ENCODE data around the gene RXRA.

DNA sequence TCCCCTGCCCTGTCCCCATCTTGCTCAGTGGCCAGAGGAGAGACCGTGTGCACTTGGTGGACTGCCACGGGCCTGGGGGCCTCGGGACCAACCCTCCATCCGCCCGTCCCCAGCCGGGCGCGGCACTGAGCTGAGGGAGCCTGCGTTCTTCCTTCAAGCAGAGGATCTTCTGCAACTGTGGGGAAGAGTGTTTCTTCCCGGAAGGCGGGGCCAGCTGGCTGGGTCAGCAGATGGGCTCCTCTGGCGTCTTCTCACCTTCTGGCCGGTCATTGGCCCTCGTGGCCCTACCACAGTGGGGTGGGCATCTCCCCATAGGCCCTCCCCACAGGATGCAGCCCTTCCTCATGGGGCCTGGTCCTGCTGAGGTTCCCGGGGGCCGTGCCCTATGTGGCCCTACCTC lies 17.4 kb downstream of the RXRA start:
- TF ChIP-seq, protein P1, sequence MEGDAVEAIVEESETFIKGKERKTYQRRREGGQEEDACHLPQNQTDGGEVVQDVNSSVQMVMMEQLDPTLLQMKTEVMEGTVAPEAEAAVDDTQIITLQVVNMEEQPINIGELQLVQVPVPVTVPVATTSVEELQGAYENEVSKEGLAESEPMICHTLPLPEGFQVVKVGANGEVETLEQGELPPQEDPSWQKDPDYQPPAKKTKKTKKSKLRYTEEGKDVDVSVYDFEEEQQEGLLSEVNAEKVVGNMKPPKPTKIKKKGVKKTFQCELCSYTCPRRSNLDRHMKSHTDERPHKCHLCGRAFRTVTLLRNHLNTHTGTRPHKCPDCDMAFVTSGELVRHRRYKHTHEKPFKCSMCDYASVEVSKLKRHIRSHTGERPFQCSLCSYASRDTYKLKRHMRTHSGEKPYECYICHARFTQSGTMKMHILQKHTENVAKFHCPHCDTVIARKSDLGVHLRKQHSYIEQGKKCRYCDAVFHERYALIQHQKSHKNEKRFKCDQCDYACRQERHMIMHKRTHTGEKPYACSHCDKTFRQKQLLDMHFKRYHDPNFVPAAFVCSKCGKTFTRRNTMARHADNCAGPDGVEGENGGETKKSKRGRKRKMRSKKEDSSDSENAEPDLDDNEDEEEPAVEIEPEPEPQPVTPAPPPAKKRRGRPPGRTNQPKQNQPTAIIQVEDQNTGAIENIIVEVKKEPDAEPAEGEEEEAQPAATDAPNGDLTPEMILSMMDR (IDR thresholded peaks at IDR 0.05; ENCODE audit: poor library complexity, severe bottlenecking), result no peak
- TF ChIP-seq TAF1 (IDR thresholded peaks at IDR 0.05; ENCODE audit: low read depth) (no peak), MXI1 (conservative IDR thresholded peaks at IDR 0.05; ENCODE audit: poor library complexity, severe bottlenecking) (no peak), EP300 (conservative IDR thresholded peaks at IDR 0.05; ENCODE audit: poor library complexity, severe bottlenecking) (no peak), POLR2AphosphoS5 (IDR thresholded peaks at IDR 0.05) (no peak), SMC3 (conservative IDR thresholded peaks at IDR 0.05; ENCODE audit: poor library complexity) (no peak)
- TF ChIP-seq, protein P2, sequence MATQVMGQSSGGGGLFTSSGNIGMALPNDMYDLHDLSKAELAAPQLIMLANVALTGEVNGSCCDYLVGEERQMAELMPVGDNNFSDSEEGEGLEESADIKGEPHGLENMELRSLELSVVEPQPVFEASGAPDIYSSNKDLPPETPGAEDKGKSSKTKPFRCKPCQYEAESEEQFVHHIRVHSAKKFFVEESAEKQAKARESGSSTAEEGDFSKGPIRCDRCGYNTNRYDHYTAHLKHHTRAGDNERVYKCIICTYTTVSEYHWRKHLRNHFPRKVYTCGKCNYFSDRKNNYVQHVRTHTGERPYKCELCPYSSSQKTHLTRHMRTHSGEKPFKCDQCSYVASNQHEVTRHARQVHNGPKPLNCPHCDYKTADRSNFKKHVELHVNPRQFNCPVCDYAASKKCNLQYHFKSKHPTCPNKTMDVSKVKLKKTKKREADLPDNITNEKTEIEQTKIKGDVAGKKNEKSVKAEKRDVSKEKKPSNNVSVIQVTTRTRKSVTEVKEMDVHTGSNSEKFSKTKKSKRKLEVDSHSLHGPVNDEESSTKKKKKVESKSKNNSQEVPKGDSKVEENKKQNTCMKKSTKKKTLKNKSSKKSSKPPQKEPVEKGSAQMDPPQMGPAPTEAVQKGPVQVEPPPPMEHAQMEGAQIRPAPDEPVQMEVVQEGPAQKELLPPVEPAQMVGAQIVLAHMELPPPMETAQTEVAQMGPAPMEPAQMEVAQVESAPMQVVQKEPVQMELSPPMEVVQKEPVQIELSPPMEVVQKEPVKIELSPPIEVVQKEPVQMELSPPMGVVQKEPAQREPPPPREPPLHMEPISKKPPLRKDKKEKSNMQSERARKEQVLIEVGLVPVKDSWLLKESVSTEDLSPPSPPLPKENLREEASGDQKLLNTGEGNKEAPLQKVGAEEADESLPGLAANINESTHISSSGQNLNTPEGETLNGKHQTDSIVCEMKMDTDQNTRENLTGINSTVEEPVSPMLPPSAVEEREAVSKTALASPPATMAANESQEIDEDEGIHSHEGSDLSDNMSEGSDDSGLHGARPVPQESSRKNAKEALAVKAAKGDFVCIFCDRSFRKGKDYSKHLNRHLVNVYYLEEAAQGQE (IDR thresholded peaks at IDR 0.05; ENCODE audit: borderline replicate concordance), result no peak
